K562 treated with DMSO at 1 percent for 12 hours (cell line): ENCODE results near the gene ID2. TPM values are rescaled to one million over a fixed set of nuclear protein-coding genes. Genes with fewer than 3 reads are reported as not detected.

Experiments used
- total RNA-seq: library from RNA; unstranded; fragments of 300-600 nt; gene quantifications from 2 replicates; pipeline ENCODE4 v1.2.3, GENCODE V29; 2022; ENCODE audit not compliant: insufficient read depth

ID2 gene, protein sequence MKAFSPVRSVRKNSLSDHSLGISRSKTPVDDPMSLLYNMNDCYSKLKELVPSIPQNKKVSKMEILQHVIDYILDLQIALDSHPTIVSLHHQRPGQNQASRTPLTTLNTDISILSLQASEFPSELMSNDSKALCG
- 81.8 and 82.4 TPM in 2 replicates for total RNA-seq

DNA sequence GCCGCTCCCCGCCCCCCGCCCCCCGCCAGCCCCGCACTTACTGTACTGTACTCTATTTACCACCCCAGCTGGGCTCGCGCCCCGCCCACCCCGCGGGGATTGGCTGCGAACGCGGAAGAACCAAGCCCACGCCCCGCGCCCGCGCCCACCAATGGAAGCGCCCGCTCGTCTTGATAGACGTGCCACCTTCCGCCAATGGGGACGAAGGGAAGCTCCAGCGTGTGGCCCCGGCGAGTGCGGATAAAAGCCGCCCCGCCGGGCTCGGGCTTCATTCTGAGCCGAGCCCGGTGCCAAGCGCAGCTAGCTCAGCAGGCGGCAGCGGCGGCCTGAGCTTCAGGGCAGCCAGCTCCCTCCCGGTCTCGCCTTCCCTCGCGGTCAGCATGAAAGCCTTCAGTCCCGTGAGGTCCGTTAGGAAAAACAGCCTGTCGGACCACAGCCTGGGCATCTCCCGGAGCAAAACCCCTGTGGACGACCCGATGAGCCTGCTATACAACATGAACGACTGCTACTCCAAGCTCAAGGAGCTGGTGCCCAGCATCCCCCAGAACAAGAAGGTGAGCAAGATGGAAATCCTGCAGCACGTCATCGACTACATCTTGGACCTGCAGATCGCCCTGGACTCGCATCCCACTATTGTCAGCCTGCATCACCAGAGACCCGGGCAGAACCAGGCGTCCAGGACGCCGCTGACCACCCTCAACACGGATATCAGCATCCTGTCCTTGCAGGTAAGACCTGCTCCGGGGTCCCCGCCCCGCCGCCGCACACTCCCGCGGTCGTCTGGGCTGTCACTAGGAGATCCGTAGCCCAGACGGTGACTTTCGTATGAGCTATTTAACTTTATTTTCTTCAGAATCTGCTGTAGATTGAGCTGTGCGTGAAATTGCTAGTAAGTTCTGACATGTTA lies at the start of gene ID2:
Gene ID2, plus strand, starts transcription at position 271 of the 907 bp plus-strand sequence. Its CDS starts 110 bp downstream, at position 381.

Other genes with a start within 250 kb of the ID2 start
- gene KIDINS220, start 155.6 kb downstream of the ID2 start, total RNA-seq: 5.6 and 36.0 TPM in 2 replicates